Measurements from ENCODE around the gene CD6.

CD6 gene

DNA sequence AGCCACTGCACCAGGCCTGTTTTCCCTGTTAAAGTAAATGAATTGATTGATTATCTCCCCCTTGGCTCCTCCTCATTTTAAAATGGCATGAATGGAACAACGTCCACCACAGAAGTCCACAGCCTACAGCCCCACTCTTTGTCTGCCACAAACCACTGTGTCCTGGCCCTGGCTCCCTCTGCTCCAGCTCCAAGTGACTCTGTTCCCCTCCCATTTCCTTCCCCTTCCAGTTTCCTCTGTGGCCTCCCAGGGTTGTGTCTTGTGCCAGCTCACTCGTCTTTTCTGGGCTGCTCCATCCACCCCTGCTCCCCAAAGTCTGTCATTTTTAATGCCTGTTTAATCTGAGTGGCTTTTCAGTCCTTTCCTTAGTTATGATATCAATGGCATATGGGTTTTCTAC, 78.4 kb downstream of the CD6 start:
- Histone ChIP-seq H3K4me2 (ENCODE audit: low read length) (no peak overlapping the region), H3K27me3 (ENCODE audit: control insufficient read depth, low read length) (no peaks in the 10 kb centered on the region)

DNA sequence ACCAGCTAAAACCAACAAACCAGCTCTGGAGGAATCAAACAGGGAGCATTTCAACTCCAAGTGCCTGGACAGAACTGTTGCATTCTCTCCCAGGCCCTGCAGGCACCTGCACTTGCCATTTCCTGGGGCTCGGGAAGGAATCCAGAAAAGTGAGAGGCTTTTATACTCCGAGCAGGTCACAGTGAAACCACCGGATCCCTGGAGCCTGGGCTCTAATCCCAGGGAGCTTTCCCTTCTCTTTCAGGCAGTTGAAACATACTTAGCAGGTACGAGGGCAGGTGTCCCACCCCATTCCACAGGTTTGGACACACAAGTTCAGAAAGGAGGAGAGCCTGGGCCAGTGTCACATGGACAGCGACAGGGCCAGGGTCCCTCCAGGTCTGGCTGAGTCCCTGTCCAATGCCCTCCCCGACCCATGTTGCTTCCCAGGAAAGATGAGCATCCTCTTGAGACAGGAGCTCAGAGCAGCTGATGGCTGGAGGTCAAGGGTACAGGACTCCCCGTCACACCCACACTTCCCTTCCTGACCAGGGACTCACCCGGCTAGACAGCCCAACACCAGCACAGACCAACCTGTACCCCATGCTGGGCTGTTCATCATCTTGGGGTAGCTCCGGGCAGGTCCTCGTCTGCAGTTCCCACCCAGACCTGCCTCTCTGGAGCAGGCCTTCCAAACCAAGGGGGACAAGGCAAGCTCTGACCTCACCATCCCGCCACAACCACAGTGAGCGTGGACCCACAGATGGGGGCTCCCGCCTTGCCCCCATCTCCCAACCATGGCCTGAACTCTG, 80.9 kb downstream of the CD6 start:
- Histone ChIP-seq H3K9me2 (replicated peaks; ENCODE audit: control insufficient read depth, low read length) (no peaks in the 10 kb centered on the region), H3F3A (ENCODE audit: control insufficient read depth, insufficient read depth) (no peaks in the 10 kb centered on the region), H3K27me3 (ENCODE audit: control insufficient read depth, low read length) (no peaks in the 10 kb centered on the region), H3K79me2 (ENCODE audit: control insufficient read depth, low read length) (no peaks in the 10 kb centered on the region), H4K20me1 (ENCODE audit: control insufficient read depth, insufficient read depth, low read depth, low read length) (no peaks in the 10 kb centered on the region), H3K4me1 (ENCODE audit: control insufficient read depth, low read length) (peaks cover 18% of the 10 kb centered on the region), H3K4me2 (ENCODE audit: low read length) (no peak overlapping the region), H3K27ac (ENCODE audit: low read depth, low read length) (no peak overlapping the region), H3K4me3 (ENCODE audit: low read length) (no peak overlapping the region), H3K36me3 (ENCODE audit: control insufficient read depth, low read length) (no peaks in the 10 kb centered on the region), H3K9me3 (ENCODE audit: control insufficient read depth, insufficient read depth, low read length) (no peaks in the 10 kb centered on the region)
- no peak for TF ChIP-seq EZH2phosphoT487 (IDR thresholded peaks at IDR 0.05; ENCODE audit: borderline replicate concordance, low read length)
- TF ChIP-seq, protein P1, sequence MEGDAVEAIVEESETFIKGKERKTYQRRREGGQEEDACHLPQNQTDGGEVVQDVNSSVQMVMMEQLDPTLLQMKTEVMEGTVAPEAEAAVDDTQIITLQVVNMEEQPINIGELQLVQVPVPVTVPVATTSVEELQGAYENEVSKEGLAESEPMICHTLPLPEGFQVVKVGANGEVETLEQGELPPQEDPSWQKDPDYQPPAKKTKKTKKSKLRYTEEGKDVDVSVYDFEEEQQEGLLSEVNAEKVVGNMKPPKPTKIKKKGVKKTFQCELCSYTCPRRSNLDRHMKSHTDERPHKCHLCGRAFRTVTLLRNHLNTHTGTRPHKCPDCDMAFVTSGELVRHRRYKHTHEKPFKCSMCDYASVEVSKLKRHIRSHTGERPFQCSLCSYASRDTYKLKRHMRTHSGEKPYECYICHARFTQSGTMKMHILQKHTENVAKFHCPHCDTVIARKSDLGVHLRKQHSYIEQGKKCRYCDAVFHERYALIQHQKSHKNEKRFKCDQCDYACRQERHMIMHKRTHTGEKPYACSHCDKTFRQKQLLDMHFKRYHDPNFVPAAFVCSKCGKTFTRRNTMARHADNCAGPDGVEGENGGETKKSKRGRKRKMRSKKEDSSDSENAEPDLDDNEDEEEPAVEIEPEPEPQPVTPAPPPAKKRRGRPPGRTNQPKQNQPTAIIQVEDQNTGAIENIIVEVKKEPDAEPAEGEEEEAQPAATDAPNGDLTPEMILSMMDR (IDR thresholded peaks at IDR 0.05; ENCODE audit: low read depth, low read length, poor library complexity, severe bottlenecking): no peak

More for the DNA sequence above, 78.4 kb downstream of the CD6 start:
- Histone ChIP-seq H3K4me1 (ENCODE audit: control insufficient read depth, low read length) (peaks cover 18% of the 10 kb centered on the region), H3K9me2 (replicated peaks; ENCODE audit: control insufficient read depth, low read length) (no peaks in the 10 kb centered on the region), H4K20me1 (ENCODE audit: control insufficient read depth, insufficient read depth, low read depth, low read length) (no peaks in the 10 kb centered on the region), H3K9me3 (ENCODE audit: control insufficient read depth, insufficient read depth, low read length) (no peaks in the 10 kb centered on the region), H3K36me3 (ENCODE audit: control insufficient read depth, low read length) (no peaks in the 10 kb centered on the region), H3F3A (ENCODE audit: control insufficient read depth, insufficient read depth) (no peaks in the 10 kb centered on the region), H3K4me3 (ENCODE audit: low read length) (no peak overlapping the region), H3K27ac (ENCODE audit: low read depth, low read length) (no peak overlapping the region), H3K79me2 (ENCODE audit: control insufficient read depth, low read length) (no peaks in the 10 kb centered on the region)
- TF ChIP-seq EZH2phosphoT487 (IDR thresholded peaks at IDR 0.05; ENCODE audit: borderline replicate concordance, low read length): no peak
- TF ChIP-seq, protein P1 (IDR thresholded peaks at IDR 0.05; ENCODE audit: low read depth, low read length, poor library complexity, severe bottlenecking): no peak

DNA sequence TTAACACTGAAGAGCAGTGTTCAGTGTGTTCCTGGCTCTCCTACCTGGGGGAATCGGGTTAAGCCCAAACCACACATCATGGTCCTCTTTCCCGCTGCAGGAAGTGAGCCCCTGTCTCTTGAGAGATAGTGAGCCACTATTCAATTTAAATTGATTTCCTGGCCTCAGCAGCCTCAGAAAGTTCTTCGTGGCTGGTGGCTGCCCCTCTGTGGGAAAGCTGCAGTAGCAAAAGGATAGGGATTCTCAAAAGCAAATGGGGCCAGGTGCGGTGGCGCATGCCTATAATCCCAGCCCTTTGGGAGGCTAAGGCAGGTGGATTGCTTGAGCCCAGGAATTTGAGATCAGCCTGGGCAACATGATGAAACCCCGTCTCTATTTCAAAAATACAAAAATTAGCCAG, 81.7 kb downstream of the CD6 start:
- H3K9me3 ChIP-seq (ENCODE audit: control insufficient read depth, insufficient read depth, low read length): no peaks in the 10 kb centered on the region
- no peaks in the 10 kb centered on the region for H3K27me3 ChIP-seq (ENCODE audit: control insufficient read depth, low read length)
- H3K4me2 ChIP-seq (ENCODE audit: low read length): no peak overlapping the region
- no peaks in the 10 kb centered on the region for H3F3A ChIP-seq (ENCODE audit: control insufficient read depth, insufficient read depth)
- H3K27ac ChIP-seq (ENCODE audit: low read depth, low read length): no peak overlapping the region
- no peaks in the 10 kb centered on the region for H3K36me3 ChIP-seq (ENCODE audit: control insufficient read depth, low read length)
- H4K20me1 ChIP-seq (ENCODE audit: control insufficient read depth, insufficient read depth, low read depth, low read length): no peaks in the 10 kb centered on the region
- H3K4me3 ChIP-seq (ENCODE audit: low read length): no peak overlapping the region
- peaks cover 18% of the 10 kb centered on the region for H3K4me1 ChIP-seq (ENCODE audit: control insufficient read depth, low read length)
- H3K79me2 ChIP-seq (ENCODE audit: control insufficient read depth, low read length): no peaks in the 10 kb centered on the region
- TF ChIP-seq EZH2phosphoT487 (IDR thresholded peaks at IDR 0.05; ENCODE audit: borderline replicate concordance, low read length): no peak
- TF ChIP-seq, protein P1 (IDR thresholded peaks at IDR 0.05; ENCODE audit: low read depth, low read length, poor library complexity, severe bottlenecking): no peak
- no peaks in the 10 kb centered on the region for H3K9me2 ChIP-seq (replicated peaks; ENCODE audit: control insufficient read depth, low read length)
